GM19035 (cell line): ENCODE results near the gene EP300.

Experiments
- ATAC-seq: cut with Tn5 transposase; IDR thresholded peaks from one replicate; pipeline ENCODE4 v1.9.1; 2021; ENCODE audit not compliant: unreplicated experiment

The EP300 gene

DNA sequence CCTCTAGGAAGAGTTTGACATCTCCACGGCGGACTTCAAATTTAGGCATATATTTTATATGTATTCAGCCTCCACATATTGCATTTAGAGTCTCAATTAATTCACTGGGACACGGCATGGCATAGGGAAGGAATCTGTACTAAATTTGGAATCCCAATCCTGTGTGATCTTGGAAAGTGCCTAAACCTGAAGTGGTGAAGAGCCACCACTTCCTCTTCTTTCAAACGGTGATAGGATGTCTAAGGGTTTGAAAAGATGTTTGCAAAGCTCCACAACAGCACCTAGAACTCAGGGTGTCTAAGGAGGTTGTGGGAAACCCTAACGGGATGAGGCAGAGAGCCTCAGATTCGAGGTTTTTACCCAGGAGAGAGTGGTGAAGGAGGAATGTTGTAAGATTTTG, 111.7 kb downstream of the EP300 start:
- no peak for ATAC-seq

DNA sequence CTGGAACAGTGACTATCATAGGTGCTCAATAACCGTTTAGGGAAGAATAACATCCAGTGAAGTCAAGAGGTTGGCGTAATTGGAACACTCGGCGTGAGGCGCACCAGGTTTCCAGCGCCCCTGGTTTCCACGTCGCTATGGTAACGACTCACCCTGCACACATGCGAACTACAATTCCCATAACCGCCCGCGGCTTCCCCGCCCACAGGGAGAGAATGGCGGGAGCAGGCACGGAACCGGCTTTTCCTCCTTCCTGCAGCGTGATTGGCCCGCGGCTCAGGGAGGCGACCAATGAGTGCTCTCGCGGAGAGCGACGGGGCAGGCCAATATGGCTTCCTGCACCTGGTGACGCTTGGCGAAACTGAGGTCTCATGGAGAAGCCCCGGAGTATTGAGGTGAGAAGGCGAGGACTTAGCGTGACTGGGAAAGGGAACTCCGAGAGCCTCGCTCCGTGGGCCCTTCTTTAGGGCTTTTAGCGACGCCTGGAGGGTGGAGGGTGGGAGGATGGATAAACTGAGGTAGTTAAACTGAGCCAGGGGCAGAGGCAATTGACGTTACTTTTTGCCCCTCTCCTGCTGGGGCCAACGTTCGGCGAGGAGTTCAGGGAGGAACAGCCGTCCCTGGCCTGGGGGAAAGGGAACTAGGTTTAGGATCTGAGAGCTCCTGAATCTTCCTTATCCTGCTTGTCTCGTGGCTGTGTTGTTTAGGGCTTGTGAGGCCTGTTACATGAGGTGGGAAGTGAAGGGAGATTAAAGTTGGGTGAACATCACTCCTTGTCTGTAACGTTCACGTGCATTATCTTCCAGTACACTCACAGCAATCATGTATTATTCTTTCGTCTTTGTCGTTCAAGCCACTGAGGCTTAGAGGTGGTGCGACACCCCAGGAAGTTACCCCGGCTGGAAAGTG, 112.9 kb downstream of the EP300 start, which contains the start of gene L3MBTL2:
Gene L3MBTL2 (plus strand): TSS at position 321 of the 909 bp plus-strand sequence. CDS start 51 bp downstream, at position 372.
- ATAC-seq, result peak; percentile 99

- no peak for ATAC-seq
Measured at GRCh38 chr22:41206719-41207118, 114.3 kb downstream of the EP300 start.

GRCh38 chr22:41215409-41215808, 123.0 kb downstream of the EP300 start:
- no peak for ATAC-seq

DNA sequence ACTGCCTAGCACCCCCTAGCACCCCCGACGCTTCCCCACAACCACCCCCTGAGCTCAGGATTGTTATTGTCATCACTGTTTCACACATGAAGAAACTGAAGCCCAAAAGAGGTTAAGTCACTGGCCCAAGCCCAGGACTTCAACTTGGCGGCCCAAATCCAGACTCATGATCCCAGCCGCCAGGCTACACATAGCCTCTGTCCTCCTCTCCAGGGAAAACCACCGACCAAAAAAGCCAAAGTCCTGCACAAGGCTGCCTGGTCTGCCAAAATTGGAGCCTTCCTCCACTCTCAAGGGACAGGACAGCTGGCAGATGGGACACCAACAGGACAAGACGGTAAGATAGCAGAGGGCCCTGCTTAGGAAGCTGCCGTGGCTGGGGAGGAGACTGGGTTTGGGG, 123.5 kb downstream of the EP300 start:
- ATAC-seq, result no peak

DNA sequence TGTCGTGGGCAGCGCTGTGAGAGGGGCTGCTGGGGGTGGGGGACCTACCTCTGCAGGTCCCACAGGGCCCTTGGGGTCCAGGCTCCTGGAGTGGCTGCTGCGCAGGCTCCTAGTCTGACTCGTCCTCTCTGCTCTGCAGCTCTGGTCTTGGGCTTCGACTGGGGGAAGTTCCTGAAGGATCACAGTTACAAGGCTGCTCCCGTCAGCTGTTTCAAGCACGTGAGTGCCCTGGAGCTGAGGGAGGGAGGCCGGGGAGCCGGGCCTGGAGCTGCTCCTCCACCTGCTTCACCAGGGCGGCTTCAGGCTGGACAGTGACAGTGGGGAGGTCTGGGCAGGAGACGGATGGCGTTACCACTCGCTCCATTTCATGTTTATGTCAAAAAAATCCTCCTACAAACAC, 124.6 kb downstream of the EP300 start:
- no peak for ATAC-seq

- no peak for ATAC-seq
Measured at GRCh38 chr22:41217553-41218157, 125.3 kb downstream of the EP300 start.

DNA sequence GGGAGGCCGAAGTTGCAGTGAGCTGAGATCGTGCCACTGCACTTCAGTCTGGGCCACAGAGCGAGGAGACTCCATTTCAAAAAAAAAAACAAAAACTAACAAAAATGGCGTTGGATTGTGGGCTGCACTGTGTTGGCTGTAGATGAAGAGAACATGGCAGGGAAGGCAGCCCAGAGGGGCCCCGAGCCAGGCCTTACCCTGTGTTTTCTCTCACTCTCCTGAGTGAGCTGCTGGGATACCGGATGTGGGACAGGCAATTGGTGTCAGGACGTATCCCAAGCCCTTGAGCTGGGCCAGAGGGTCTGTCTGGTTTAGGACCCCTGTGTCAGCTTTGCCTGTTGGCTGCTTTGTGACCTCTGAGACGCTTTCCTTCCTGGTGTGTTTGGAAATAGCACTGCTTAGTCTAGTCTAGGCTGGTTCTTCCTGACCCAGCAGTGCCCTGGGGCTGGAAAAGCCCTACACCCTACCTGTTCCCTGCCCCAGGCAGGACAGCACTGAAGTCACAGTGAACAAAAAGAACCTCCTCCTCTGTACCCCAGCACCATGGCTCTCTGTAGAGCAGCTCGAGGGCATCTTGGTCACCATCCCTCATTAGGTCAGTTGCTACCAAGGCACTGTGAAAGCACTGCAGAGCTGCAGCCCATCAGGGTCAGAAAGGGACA, 130.6 kb downstream of the EP300 start:
- ATAC-seq, result no peak

- no peak for ATAC-seq
Measured at GRCh38 chr22:41223535-41223934, 131.1 kb downstream of the EP300 start.

- no peak for ATAC-seq
Measured at GRCh38 chr22:41226723-41227655, 134.6 kb downstream of the EP300 start.

DNA sequence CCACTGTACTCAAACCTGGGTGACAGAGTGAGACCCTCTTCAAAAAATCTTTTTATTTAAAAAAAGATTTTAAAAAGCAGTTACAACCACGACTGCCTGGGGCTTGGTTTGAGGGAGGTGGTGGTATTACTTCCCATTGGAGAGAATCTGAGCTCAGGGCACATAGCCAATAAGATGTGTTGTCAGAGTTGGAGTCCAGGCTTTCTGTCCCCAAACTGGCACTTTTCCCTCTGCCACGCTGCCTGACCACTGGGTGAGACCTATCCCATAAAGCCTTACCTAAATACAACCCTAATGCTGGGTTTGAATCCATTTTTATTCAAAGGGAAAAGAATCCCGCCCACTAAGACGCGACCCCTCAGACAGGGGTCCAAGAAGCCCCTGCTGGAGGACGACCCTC, 136.8 kb downstream of the EP300 start:
- ATAC-seq, result no peak
